ENCODE data around the gene MUC22. TPM values are rescaled to one million over a fixed set of nuclear protein-coding genes. Genes with fewer than 3 reads are reported as not detected.
"Not testable (repeated sequence)": the region's sequence is repeated elsewhere in the genome, so short reads cannot be mapped to it uniquely, and the experiment has no call there.

Gene MUC22
- polyA plus RNA-seq, 4 donors = not detected

DNA sequence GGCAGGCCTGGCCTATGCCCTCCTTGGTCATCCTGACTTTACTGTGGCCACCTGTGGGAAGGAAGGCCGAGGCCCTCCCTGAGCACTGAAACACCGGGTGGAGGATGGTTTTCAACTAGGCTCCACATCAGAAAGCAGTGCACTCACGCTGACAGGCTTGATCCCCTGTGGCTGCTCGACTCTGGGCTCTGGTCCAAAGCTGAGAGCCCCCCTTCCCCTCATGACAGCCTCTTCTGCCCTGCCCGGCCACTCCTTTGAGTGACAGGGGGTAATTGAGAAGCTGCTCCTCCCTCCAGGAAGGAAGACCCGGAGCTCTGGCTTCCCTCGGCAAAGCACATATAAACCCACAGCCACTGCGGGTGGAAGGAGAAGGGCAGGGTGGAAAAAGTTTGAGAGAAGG lies 43.6 kb downstream of the MUC22 start:
- no peak overlapping the region for H3K27ac ChIP-seq (ENCODE audit: low read depth in 1 of 3, low read length in 2 of 3)
- DNase-seq (no peak), FAIRE-seq (no peak)

DNA sequence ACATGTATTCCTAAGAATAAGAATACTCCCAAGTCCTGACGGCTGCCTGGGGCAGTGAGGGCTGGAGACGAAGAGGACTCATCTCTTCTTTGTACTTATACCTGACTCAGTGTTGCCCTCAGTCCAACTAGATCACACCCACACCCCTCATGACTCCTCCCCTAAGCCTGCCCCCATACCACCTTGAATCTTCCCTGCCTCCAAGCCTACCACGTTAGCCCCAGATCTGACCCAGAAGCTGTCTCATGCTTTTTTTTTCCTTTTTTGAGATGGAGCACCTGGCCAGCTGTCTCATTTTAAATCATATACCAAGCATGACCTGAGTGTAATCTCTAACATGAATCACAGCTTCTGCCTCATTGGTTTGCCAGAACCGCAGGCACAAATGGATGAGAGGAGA lies 45.2 kb downstream of the MUC22 start:
- H3K4me1 ChIP-seq (ENCODE audit: control insufficient read depth in 3 of 3, insufficient read depth in 2 of 3, low read depth in 1 of 3, low read length in 2 of 3) = no peaks in the 10 kb centered on the region
- no peak overlapping the region for H3K27ac ChIP-seq (ENCODE audit: low read depth in 1 of 3, low read length in 2 of 3)
- 77 to 90% (median 82%) methylated on average over 4 of the region's 4 CpGs for WGBS, 3 donors
- H3K4me3 ChIP-seq (ENCODE audit: low read depth in 1 of 3, low read length in 3 of 3) = no peak overlapping the region
- H3K9me3 ChIP-seq (ENCODE audit: control insufficient read depth in 2 of 2, insufficient read depth in 1 of 2, low read depth in 1 of 2, low read length in 1 of 2) = no peaks in the 10 kb centered on the region
- peaks cover 0 to 16% (median 0%) of the 10 kb centered on the region in 3 donors for H3K27me3 ChIP-seq (ENCODE audit: control insufficient read depth in 3 of 3, insufficient read depth in 3 of 3, low read length in 3 of 3)
- DNase-seq = no peak
- no peaks in the 10 kb centered on the region for H3K36me3 ChIP-seq (ENCODE audit: control insufficient read depth in 3 of 3, insufficient read depth in 2 of 3, low read depth in 1 of 3, low read length in 3 of 3)
- no peak for FAIRE-seq

More for the DNA sequence above, 43.6 kb downstream of the MUC22 start:
- H3K4me3 ChIP-seq (ENCODE audit: low read depth in 1 of 3, low read length in 3 of 3) = no peak overlapping the region
- no peaks in the 10 kb centered on the region for H3K36me3 ChIP-seq (ENCODE audit: control insufficient read depth in 3 of 3, insufficient read depth in 2 of 3, low read depth in 1 of 3, low read length in 3 of 3)
- no peaks in the 10 kb centered on the region for H3K9me3 ChIP-seq (ENCODE audit: control insufficient read depth in 2 of 2, insufficient read depth in 1 of 2, low read depth in 1 of 2, low read length in 1 of 2)
- H3K4me1 ChIP-seq (ENCODE audit: control insufficient read depth in 3 of 3, insufficient read depth in 2 of 3, low read depth in 1 of 3, low read length in 2 of 3) = no peaks in the 10 kb centered on the region
- 24 to 47% (median 39%) methylated on average over 8 of the region's 8 CpGs for WGBS, 3 donors
- peaks cover 0 to 20% (median 0%) of the 10 kb centered on the region in 3 donors for H3K27me3 ChIP-seq (ENCODE audit: control insufficient read depth in 3 of 3, insufficient read depth in 3 of 3, low read length in 3 of 3)

GRCh38 chr6:31057426-31058003 lies 47.2 kb downstream of the MUC22 start:
- Histone ChIP-seq H3K4me3 (ENCODE audit: low read depth in 1 of 3, low read length in 3 of 3) (no peak overlapping the region), H3K36me3 (ENCODE audit: control insufficient read depth in 3 of 3, insufficient read depth in 2 of 3, low read depth in 1 of 3, low read length in 3 of 3) (no peaks in the 10 kb centered on the region), H3K4me1 (ENCODE audit: control insufficient read depth in 3 of 3, insufficient read depth in 2 of 3, low read depth in 1 of 3, low read length in 2 of 3) (no peaks in the 10 kb centered on the region), H3K9me3 (ENCODE audit: control insufficient read depth in 2 of 2, insufficient read depth in 1 of 2, low read depth in 1 of 2, low read length in 1 of 2) (no peaks in the 10 kb centered on the region), H3K27ac (ENCODE audit: low read depth in 1 of 3, low read length in 2 of 3) (no peak overlapping the region), H3K27me3 (ENCODE audit: control insufficient read depth in 3 of 3, insufficient read depth in 3 of 3, low read length in 3 of 3) (peaks cover 0 to 17% (median 0%) of the 10 kb centered on the region in 3 donors)
- no peak for FAIRE-seq
- WGBS, 3 donors = 45 to 70% (median 63%) methylated on average over 4 of the region's 4 CpGs
- DNase-seq = no peak

DNA sequence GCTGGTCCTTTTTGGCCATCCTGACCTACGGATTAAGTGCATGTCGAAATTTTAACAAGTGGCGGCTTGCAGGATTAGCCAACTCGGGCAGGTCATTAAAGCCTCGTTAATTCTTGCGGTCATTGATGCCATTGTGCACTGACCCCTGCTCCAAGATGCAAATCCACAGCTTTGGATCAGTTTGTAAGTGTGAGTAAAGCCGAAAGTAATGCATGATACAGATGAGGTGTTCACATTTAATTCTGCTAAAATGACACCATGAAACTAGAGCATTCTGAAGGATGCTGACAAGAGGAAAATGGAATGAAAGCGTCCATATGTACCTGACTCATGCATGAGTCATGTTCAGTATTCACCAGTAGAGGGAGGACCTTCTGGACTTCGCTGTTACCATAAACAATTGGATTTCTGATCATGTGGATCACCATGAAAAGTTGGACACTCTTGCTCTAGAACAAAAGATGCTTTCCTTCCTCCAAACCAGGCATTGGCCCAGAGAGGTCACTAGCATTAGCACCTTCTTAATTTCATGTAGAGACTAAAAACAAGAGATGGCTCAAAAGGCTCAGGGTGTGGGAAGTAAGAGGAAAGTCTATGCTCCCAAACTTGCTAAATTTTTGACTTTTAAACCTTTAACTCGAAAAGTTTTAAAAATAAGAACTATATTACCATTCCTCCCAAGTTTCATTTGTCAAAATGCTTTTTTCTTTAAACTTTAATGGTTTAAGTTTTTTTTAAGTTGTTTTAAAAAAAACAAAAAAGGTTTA lies 48.0 kb downstream of the MUC22 start:
- H3K36me3 ChIP-seq (ENCODE audit: control insufficient read depth in 3 of 3, insufficient read depth in 2 of 3, low read depth in 1 of 3, low read length in 3 of 3) = no peaks in the 10 kb centered on the region
- H3K4me1 ChIP-seq (ENCODE audit: control insufficient read depth in 3 of 3, insufficient read depth in 2 of 3, low read depth in 1 of 3, low read length in 2 of 3) = no peaks in the 10 kb centered on the region
- 50 to 64% (median 52%) methylated on average over 10 of the region's 10 CpGs for WGBS, 3 donors
- H3K27ac ChIP-seq (ENCODE audit: low read depth in 1 of 3, low read length in 2 of 3) = no peak overlapping the region
- no peaks in the 10 kb centered on the region for H3K9me3 ChIP-seq (ENCODE audit: control insufficient read depth in 2 of 2, insufficient read depth in 1 of 2, low read depth in 1 of 2, low read length in 1 of 2)
- no peak overlapping the region for H3K4me3 ChIP-seq (ENCODE audit: low read depth in 1 of 3, low read length in 3 of 3)
- no peak for FAIRE-seq
- peak; percentile 48 to 67 for DNase-seq
- peaks cover 0 to 17% (median 0%) of the 10 kb centered on the region in 3 donors for H3K27me3 ChIP-seq (ENCODE audit: control insufficient read depth in 3 of 3, insufficient read depth in 3 of 3, low read length in 3 of 3)

- Histone ChIP-seq H3K4me3 (ENCODE audit: low read depth in 1 of 3, low read length in 3 of 3) (no peak overlapping the region), H3K27me3 (ENCODE audit: control insufficient read depth in 3 of 3, insufficient read depth in 3 of 3, low read length in 3 of 3) (peaks cover 0 to 10% (median 0%) of the 10 kb centered on the region in 3 donors), H3K4me1 (ENCODE audit: control insufficient read depth in 3 of 3, insufficient read depth in 2 of 3, low read depth in 1 of 3, low read length in 2 of 3) (no peaks in the 10 kb centered on the region), H3K36me3 (ENCODE audit: control insufficient read depth in 3 of 3, insufficient read depth in 2 of 3, low read depth in 1 of 3, low read length in 3 of 3) (no peaks in the 10 kb centered on the region), H3K27ac (ENCODE audit: low read depth in 1 of 3, low read length in 2 of 3) (no peak overlapping the region), H3K9me3 (ENCODE audit: control insufficient read depth in 2 of 2, insufficient read depth in 1 of 2, low read depth in 1 of 2, low read length in 1 of 2) (no peaks in the 10 kb centered on the region)
- WGBS, 3 donors = 70 to 88% (median 80%) methylated on average over 8 of the region's 8 CpGs
- peak in 1 of 2 donors; percentile 53 for DNase-seq
- FAIRE-seq = no peak
Measured at GRCh38 chr6:31060145-31060544, 49.9 kb downstream of the MUC22 start.

DNA sequence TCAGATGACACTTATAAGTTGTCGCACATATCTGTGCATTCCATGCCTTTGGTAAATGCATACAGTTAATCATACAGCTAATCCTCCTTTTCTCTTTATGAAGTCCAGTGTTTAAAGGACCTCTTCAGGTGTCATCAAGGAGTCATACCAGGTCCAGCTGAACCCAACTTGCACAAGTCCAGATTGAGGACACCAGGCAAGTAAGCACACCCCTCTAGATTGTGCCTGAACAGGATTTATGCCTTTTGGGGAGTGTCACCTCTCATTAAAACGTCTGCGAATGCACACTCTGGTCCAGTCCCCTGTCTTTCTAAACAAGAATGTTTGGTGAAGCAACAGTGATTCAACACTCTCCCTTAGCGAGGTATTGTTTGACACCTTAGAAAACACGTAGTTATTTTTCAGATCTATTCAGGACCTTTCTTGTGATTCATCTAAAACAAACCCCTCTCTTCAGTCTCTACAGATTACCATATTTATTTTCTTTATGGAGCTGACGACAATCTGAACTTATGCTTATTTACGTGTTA lies 53.7 kb downstream of the MUC22 start:
- FAIRE-seq (no peak), DNase-seq (no peak)
- H3K4me1 ChIP-seq (ENCODE audit: control insufficient read depth in 3 of 3, insufficient read depth in 2 of 3, low read depth in 1 of 3, low read length in 2 of 3) = no peaks in the 10 kb centered on the region
- 82 to 84% (median 82%) methylated on average over 7 of the region's 7 CpGs for WGBS, 3 donors
- no peaks in the 10 kb centered on the region for H3K9me3 ChIP-seq (ENCODE audit: control insufficient read depth in 2 of 2, insufficient read depth in 1 of 2, low read depth in 1 of 2, low read length in 1 of 2)
- H3K4me3 ChIP-seq (ENCODE audit: low read depth in 1 of 3, low read length in 3 of 3) = no peak overlapping the region
- H3K27me3 ChIP-seq (ENCODE audit: control insufficient read depth in 3 of 3, insufficient read depth in 3 of 3, low read length in 3 of 3) = peaks cover 0 to 4% (median 0%) of the 10 kb centered on the region in 3 donors
- no peaks in the 10 kb centered on the region for H3K36me3 ChIP-seq (ENCODE audit: control insufficient read depth in 3 of 3, insufficient read depth in 2 of 3, low read depth in 1 of 3, low read length in 3 of 3)
- no peak overlapping the region for H3K27ac ChIP-seq (ENCODE audit: low read depth in 1 of 3, low read length in 2 of 3)

- H3K9me3 ChIP-seq (ENCODE audit: control insufficient read depth in 2 of 2, insufficient read depth in 1 of 2, low read depth in 1 of 2, low read length in 1 of 2) = no peaks in the 10 kb centered on the region
- DNase-seq (peak in 1 of 2 donors; percentile 27), FAIRE-seq (no peak)
- no peaks in the 10 kb centered on the region for H3K36me3 ChIP-seq (ENCODE audit: control insufficient read depth in 3 of 3, insufficient read depth in 2 of 3, low read depth in 1 of 3, low read length in 3 of 3)
- no peaks in the 10 kb centered on the region for H3K4me1 ChIP-seq (ENCODE audit: control insufficient read depth in 3 of 3, insufficient read depth in 2 of 3, low read depth in 1 of 3, low read length in 2 of 3)
- H3K4me3 ChIP-seq (ENCODE audit: low read depth in 1 of 3, low read length in 3 of 3) = no peak overlapping the region
- 22 to 53% (median 22%) methylated on average over 2 of the region's 2 CpGs for WGBS, 3 donors
- H3K27me3 ChIP-seq (ENCODE audit: control insufficient read depth in 3 of 3, insufficient read depth in 3 of 3, low read length in 3 of 3) = peaks cover 0 to 4% (median 0%) of the 10 kb centered on the region in 3 donors
- H3K27ac ChIP-seq (ENCODE audit: low read depth in 1 of 3, low read length in 2 of 3) = no peak overlapping the region
Measured at GRCh38 chr6:31065556-31065955, 55.3 kb downstream of the MUC22 start.

GRCh38 chr6:31067028-31067427 lies 56.8 kb downstream of the MUC22 start:
- H3K36me3 ChIP-seq (ENCODE audit: control insufficient read depth in 3 of 3, insufficient read depth in 2 of 3, low read depth in 1 of 3, low read length in 3 of 3); FAIRE-seq; H3K9me3 ChIP-seq (ENCODE audit: control insufficient read depth in 2 of 2, insufficient read depth in 1 of 2, low read depth in 1 of 2, low read length in 1 of 2); H3K27ac ChIP-seq (ENCODE audit: low read depth in 1 of 3, low read length in 2 of 3); H3K4me1 ChIP-seq (ENCODE audit: control insufficient read depth in 3 of 3, insufficient read depth in 2 of 3, low read depth in 1 of 3, low read length in 2 of 3); DNase-seq; H3K27me3 ChIP-seq (ENCODE audit: control insufficient read depth in 3 of 3, insufficient read depth in 3 of 3, low read length in 3 of 3); H3K4me3 ChIP-seq (ENCODE audit: low read depth in 1 of 3, low read length in 3 of 3): not testable (repeated sequence)
- WGBS, 3 donors = 89 to 92% (median 91%) methylated on average over 14 to 26 of the region's 32 CpGs
